Fibroblast of lung (primary cell): ENCODE results near the gene ALDH3A1. TPM values are rescaled to one million over a fixed set of nuclear protein-coding genes. Genes with fewer than 3 reads are reported as not detected.

Experiments
- DNase-seq, 2 donors: peaks; one replicate each; pipeline versions ENCODE4 v3.0.0 to v3.0.0-alpha.2; 2010; ENCODE audit warnings: low read depth in 2 of 2
- H2AFZ ChIP-seq: 2 replicates; pipeline ENCODE4 v1.5.1; 2012; ENCODE audit warnings: low read length, control low read depth, inconsistent platforms
- H3K27ac ChIP-seq: 2 replicates; pipeline ENCODE4 v1.5.1; 2011; ENCODE audit warnings: low read length, control low read depth; ENCODE audit not compliant: insufficient read depth
- H3K27me3 ChIP-seq: 2 replicates; pipeline ENCODE4 v1.5.1; 2011; ENCODE audit warnings: mild to moderate bottlenecking, low read length; ENCODE audit not compliant: control insufficient read depth, insufficient read depth
- H3K36me3 ChIP-seq: 2 replicates; pipeline ENCODE4 v1.5.1; 2011; ENCODE audit warnings: low read length; ENCODE audit not compliant: control insufficient read depth, insufficient read depth
- H3K4me1 ChIP-seq: 2 replicates; pipeline ENCODE4 v1.5.1; 2011; ENCODE audit warnings: low read length; ENCODE audit not compliant: control insufficient read depth, insufficient read depth; ENCODE audit errors: extremely low read depth
- H3K4me2 ChIP-seq: 2 replicates; pipeline ENCODE4 v1.5.1; 2011; ENCODE audit warnings: low read length, control low read depth; ENCODE audit not compliant: insufficient read depth; ENCODE audit errors: extremely low read depth
- H3K4me3 ChIP-seq, 4 experiments: fragments of 200-600 bp in 1 of 4; sonication (generic) in 1 of 4; replicated peaks in 1 of 4; 2 replicates each; pipeline ENCODE4 v1.5.1; 2011 to 2016; ENCODE audit warnings: low read length in 4 of 4, low read depth in 3 of 4, mild to moderate bottlenecking in 3 of 4, control low read depth in 2 of 4, inconsistent platforms in 1 of 4, mixed read lengths in 1 of 4; ENCODE audit not compliant: insufficient read depth in 1 of 4; ENCODE audit errors: control extremely low read depth in 1 of 4
- H3K79me2 ChIP-seq: 2 replicates; pipeline ENCODE4 v1.5.1; 2012; ENCODE audit warnings: mild to moderate bottlenecking, low read length, inconsistent platforms; ENCODE audit not compliant: control insufficient read depth, insufficient read depth
- H3K9ac ChIP-seq: 2 replicates; pipeline ENCODE4 v1.5.1; 2011; ENCODE audit warnings: mild to moderate bottlenecking, low read length, control low read depth; ENCODE audit not compliant: insufficient read depth
- H3K9me3 ChIP-seq: 2 replicates; pipeline ENCODE4 v1.5.1; 2012; ENCODE audit warnings: low read depth, low read length; ENCODE audit not compliant: control insufficient read depth, insufficient read depth
- H4K20me1 ChIP-seq: 2 replicates; pipeline ENCODE4 v1.5.1; 2011; ENCODE audit warnings: low read length; ENCODE audit not compliant: control insufficient read depth, insufficient read depth; ENCODE audit errors: extremely low read depth
- EZH2 ChIP-seq: IDR thresholded peaks from 2 replicates; pipeline ENCODE4 v1.5.1; 2012; ENCODE audit warnings: low read length, control low read depth, mild to moderate bottlenecking; ENCODE audit errors: missing control alignments
- polyA plus RNA-seq, 2 donors: library from polyadenylated mRNA; depleted of rRNA in 1 of 2; stranded (reverse) in 1 of 2; unstranded in 1 of 2; fragments of >200 nt; gene quantifications; 2 replicates each; pipeline ENCODE4 v1.2.1, GENCODE V29; 2011 to 2012; ENCODE audit warnings: missing spikeins in 1 of 2
- total RNA-seq: library from RNA; depleted of rRNA; stranded (reverse); fragments of >200 nt; gene quantifications from 2 replicates; pipeline ENCODE4 v1.2.1, GENCODE V29; 2014
- TF ChIP-seq, protein P1 (sequence below), 2 donors: IDR thresholded peaks in 1 of 2; conservative IDR thresholded peaks in 1 of 2; 1 replicate in 1 of 2; 2 replicates in 1 of 2; pipeline ENCODE4 v1.5.1; 2011 to 2012; ENCODE audit warnings: low read length in 2 of 2, control low read depth in 1 of 2, inconsistent platforms in 1 of 2, low read depth in 1 of 2, mild to moderate bottlenecking in 1 of 2

ALDH3A1 gene
- total and polyA plus RNA-seq, 2 donors (not counting 1 experiment from before 2014, with no cell fraction given), result 0.17 to 1.0 TPM

DNA sequence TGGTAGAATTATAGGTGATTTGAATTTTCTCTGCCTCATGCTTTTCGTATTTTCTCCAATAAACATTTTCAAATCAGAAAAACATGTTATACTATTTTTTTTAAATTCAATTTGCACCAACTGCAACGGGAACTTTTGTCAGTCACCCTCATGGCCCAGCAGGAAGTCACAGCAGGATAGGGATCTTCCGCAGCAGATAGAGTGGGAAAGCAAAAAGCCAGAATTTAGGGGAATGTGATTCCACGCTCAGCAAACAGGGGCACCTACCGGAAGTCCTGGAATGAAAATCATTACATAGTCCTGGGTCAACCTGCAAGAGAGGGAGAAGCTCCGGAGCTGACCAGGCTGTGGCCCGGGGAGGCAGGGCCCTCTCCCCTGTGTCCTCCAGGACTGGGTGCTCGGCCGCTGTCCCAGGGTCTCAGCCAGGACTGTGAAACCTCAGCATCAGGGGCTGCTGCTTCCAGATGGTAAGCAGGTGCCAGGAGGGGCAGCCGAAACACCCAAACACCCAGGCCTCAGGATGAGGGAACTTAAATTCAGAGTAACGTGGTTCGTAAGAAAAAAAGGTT, 35.6 kb downstream of the ALDH3A1 start:
- Histone ChIP-seq H3K9ac (no peak overlapping the region), H3K4me2 (no peak overlapping the region), H3K27ac (no peak overlapping the region), H3K4me1 (no peaks in the 10 kb centered on the region), H3K27me3 (no peaks in the 10 kb centered on the region), H4K20me1 (no peaks in the 10 kb centered on the region), H3K9me3 (no peaks in the 10 kb centered on the region), H3K36me3 (no peaks in the 10 kb centered on the region), H3K79me2 (no peaks in the 10 kb centered on the region), H2AFZ (no peak overlapping the region), H3K4me3 (no peak overlapping the region)
- no peak for TF ChIP-seq EZH2
- TF ChIP-seq, protein P1, sequence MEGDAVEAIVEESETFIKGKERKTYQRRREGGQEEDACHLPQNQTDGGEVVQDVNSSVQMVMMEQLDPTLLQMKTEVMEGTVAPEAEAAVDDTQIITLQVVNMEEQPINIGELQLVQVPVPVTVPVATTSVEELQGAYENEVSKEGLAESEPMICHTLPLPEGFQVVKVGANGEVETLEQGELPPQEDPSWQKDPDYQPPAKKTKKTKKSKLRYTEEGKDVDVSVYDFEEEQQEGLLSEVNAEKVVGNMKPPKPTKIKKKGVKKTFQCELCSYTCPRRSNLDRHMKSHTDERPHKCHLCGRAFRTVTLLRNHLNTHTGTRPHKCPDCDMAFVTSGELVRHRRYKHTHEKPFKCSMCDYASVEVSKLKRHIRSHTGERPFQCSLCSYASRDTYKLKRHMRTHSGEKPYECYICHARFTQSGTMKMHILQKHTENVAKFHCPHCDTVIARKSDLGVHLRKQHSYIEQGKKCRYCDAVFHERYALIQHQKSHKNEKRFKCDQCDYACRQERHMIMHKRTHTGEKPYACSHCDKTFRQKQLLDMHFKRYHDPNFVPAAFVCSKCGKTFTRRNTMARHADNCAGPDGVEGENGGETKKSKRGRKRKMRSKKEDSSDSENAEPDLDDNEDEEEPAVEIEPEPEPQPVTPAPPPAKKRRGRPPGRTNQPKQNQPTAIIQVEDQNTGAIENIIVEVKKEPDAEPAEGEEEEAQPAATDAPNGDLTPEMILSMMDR (conservative IDR thresholded peaks at IDR 0.05 in 1 of 2, IDR thresholded peaks at IDR 0.05 in 1 of 2; ENCODE audit: low read depth in 1 of 2, low read length in 2 of 2), result no peak
- DNase-seq, result no peak

DNA sequence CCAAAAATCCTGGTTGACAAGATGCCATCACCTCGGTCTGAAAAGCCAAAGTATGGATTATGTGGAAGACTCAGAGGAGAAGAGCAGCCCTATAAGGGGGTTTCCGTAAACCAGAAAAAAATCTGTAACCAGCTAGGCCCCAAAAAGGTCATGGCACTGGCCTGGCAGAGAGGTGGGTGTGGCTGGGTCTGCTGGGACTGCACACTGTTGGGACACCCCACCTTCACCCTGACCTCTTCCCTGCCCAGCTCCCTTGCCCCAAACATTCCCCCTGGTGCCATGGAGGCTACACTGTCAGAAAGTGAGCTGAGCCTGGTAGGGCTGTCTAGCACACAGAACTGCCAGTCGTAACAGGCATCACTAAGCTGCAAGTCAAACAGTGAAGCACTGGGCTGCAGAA, 38.3 kb downstream of the ALDH3A1 start:
- Histone ChIP-seq H3K79me2 (no peaks in the 10 kb centered on the region), H3K9ac (no peak overlapping the region), H3K9me3 (no peaks in the 10 kb centered on the region), H3K36me3 (no peaks in the 10 kb centered on the region), H3K4me2 (no peak overlapping the region), H2AFZ (no peak overlapping the region), H3K4me3 (no peak overlapping the region), H3K27ac (no peak overlapping the region), H3K27me3 (no peaks in the 10 kb centered on the region), H4K20me1 (no peaks in the 10 kb centered on the region), H3K4me1 (no peaks in the 10 kb centered on the region)
- DNase-seq, result no peak
- TF ChIP-seq, protein P1 (conservative IDR thresholded peaks at IDR 0.05 in 1 of 2, IDR thresholded peaks at IDR 0.05 in 1 of 2; ENCODE audit: low read depth in 1 of 2, low read length in 2 of 2), result no peak
- TF ChIP-seq EZH2, result no peak

DNA sequence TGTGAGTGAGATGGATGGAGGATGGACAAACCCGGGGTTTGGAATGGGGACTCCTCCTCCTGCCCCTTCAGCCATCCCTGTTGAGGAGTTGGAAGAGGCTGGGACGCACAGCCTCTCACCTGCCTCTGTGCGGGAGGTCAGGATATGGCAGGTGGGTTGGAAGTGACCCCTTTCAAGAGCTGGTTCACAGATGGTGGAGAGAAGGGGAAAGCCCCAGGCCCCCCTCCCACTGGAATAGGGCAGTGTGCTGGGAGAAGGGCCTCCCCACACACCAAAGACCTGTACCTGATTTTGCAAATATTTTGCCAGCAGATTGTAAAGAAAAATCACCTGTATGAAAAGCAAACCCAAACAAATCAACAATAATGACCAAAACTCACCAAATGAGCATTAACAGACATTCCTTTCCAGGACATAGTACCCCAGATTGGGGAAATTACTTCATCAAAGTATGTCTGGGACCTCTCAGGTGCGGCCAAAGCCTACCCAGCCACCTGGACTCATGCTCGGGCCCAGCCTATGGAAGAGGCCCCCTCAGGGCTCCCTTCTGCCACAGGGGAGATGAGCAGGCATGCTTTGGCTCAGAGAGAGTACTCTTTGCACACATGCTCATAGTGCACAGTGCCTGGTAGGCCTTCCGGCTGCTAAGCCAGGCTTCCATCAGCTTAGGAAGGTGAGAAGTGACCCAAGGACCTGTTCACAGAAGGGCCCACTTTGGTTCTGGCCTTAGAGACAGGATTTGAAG, 39.5 kb downstream of the ALDH3A1 start:
- TF ChIP-seq, protein P1 (conservative IDR thresholded peaks at IDR 0.05 in 1 of 2, IDR thresholded peaks at IDR 0.05 in 1 of 2; ENCODE audit: low read depth in 1 of 2, low read length in 2 of 2), result no peak
- no peak for TF ChIP-seq EZH2
- Histone ChIP-seq H3K9ac (no peak overlapping the region), H3K36me3 (no peaks in the 10 kb centered on the region), H4K20me1 (no peaks in the 10 kb centered on the region), H3K9me3 (no peaks in the 10 kb centered on the region), H3K27ac (no peak overlapping the region), H3K4me2 (no peak overlapping the region), H3K4me3 (no peak overlapping the region), H3K79me2 (no peaks in the 10 kb centered on the region), H2AFZ (no peak overlapping the region), H3K27me3 (no peaks in the 10 kb centered on the region), H3K4me1 (no peaks in the 10 kb centered on the region)
- no peak for DNase-seq
